ENCODE results near the gene FYB2.

GRCh38 chr1:56703747-56704146 is 115.5 kb downstream of the FYB2 start:
- no peak for TF ChIP-seq CTCF (conservative IDR thresholded peaks at IDR 0.05)
- no peak for TF ChIP-seq EZH2 (IDR thresholded peaks at IDR 0.05; ENCODE audit: low read depth)
